Measurements from ENCODE around the gene DDX53.

Gene DDX53

DNA sequence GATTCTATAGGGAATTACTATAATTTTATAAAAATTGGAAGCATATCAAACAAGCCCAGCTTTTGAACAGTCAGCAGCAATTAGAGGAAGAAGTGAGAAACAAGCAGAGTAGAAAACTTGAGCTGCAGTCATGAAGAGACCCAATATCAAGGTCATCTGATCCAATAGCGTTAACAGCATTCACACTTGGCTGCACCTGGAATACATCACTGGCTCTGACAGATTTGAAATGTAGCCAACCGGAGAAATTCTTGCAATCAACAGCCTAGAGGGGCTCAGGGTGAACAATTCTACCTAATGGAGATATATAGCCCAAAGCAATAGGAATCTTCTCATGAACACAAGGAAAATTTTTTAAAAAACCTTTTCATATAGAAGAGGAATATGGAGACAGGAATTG, 13.6 kb downstream of the DDX53 start:
- Histone ChIP-seq H3K4me1 (ENCODE audit: control insufficient read depth, low read length) (no peaks in the 10 kb centered on the region), H4K20me1 (ENCODE audit: control insufficient read depth, insufficient read depth, low read depth, low read length) (no peaks in the 10 kb centered on the region), H3K9me3 (ENCODE audit: control insufficient read depth, insufficient read depth, low read length) (no peaks in the 10 kb centered on the region), H3K9me2 (replicated peaks; ENCODE audit: control insufficient read depth, low read length) (no peaks in the 10 kb centered on the region), H3K27ac (ENCODE audit: low read depth, low read length) (no peak overlapping the region), H3K4me2 (ENCODE audit: low read length) (no peak overlapping the region), H3F3A (ENCODE audit: control insufficient read depth, insufficient read depth) (no peaks in the 10 kb centered on the region), H3K4me3 (ENCODE audit: low read length) (no peak overlapping the region), H3K79me2 (ENCODE audit: control insufficient read depth, low read length) (no peaks in the 10 kb centered on the region), H3K27me3 (ENCODE audit: control insufficient read depth, low read length) (no peaks in the 10 kb centered on the region), H3K36me3 (ENCODE audit: control insufficient read depth, low read length) (no peaks in the 10 kb centered on the region)
- no peak for TF ChIP-seq EZH2phosphoT487 (IDR thresholded peaks at IDR 0.05; ENCODE audit: borderline replicate concordance, low read length)
- TF ChIP-seq, protein P1, sequence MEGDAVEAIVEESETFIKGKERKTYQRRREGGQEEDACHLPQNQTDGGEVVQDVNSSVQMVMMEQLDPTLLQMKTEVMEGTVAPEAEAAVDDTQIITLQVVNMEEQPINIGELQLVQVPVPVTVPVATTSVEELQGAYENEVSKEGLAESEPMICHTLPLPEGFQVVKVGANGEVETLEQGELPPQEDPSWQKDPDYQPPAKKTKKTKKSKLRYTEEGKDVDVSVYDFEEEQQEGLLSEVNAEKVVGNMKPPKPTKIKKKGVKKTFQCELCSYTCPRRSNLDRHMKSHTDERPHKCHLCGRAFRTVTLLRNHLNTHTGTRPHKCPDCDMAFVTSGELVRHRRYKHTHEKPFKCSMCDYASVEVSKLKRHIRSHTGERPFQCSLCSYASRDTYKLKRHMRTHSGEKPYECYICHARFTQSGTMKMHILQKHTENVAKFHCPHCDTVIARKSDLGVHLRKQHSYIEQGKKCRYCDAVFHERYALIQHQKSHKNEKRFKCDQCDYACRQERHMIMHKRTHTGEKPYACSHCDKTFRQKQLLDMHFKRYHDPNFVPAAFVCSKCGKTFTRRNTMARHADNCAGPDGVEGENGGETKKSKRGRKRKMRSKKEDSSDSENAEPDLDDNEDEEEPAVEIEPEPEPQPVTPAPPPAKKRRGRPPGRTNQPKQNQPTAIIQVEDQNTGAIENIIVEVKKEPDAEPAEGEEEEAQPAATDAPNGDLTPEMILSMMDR (IDR thresholded peaks at IDR 0.05; ENCODE audit: low read depth, low read length, poor library complexity, severe bottlenecking), result no peak

DNA sequence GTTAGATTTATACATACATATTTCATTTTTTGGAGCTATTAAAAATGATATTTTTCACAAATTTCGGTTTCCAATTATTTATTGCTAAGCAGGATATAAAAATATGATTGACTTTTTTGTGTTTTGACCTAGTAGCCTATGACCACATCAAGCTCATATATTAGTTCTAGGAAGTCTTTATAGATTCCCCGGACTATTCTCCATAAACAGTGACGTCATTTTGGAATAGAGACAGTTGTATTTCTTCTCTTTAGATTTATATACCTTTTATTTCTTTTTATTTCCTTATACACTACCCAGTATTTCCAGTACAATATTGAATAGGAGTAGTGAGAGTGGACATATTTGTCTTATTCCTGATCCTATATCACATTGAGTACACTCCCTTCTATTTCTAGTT, 31.8 kb downstream of the DDX53 start:
- Histone ChIP-seq H3K4me2 (ENCODE audit: low read length) (no peak overlapping the region), H3K4me3 (ENCODE audit: low read length) (no peak overlapping the region), H3K9me2 (replicated peaks; ENCODE audit: control insufficient read depth, low read length) (no peaks in the 10 kb centered on the region), H3K36me3 (ENCODE audit: control insufficient read depth, low read length) (no peaks in the 10 kb centered on the region), H3K27ac (ENCODE audit: low read depth, low read length) (no peak overlapping the region), H3K4me1 (ENCODE audit: control insufficient read depth, low read length) (no peaks in the 10 kb centered on the region), H3K9me3 (ENCODE audit: control insufficient read depth, insufficient read depth, low read length) (no peaks in the 10 kb centered on the region), H3F3A (ENCODE audit: control insufficient read depth, insufficient read depth) (no peaks in the 10 kb centered on the region), H3K27me3 (ENCODE audit: control insufficient read depth, low read length) (no peaks in the 10 kb centered on the region), H3K79me2 (ENCODE audit: control insufficient read depth, low read length) (no peaks in the 10 kb centered on the region), H4K20me1 (ENCODE audit: control insufficient read depth, insufficient read depth, low read depth, low read length) (no peaks in the 10 kb centered on the region)
- no peak for TF ChIP-seq EZH2phosphoT487 (IDR thresholded peaks at IDR 0.05; ENCODE audit: borderline replicate concordance, low read length)
- TF ChIP-seq, protein P1 (IDR thresholded peaks at IDR 0.05; ENCODE audit: low read depth, low read length, poor library complexity, severe bottlenecking), result no peak

DNA sequence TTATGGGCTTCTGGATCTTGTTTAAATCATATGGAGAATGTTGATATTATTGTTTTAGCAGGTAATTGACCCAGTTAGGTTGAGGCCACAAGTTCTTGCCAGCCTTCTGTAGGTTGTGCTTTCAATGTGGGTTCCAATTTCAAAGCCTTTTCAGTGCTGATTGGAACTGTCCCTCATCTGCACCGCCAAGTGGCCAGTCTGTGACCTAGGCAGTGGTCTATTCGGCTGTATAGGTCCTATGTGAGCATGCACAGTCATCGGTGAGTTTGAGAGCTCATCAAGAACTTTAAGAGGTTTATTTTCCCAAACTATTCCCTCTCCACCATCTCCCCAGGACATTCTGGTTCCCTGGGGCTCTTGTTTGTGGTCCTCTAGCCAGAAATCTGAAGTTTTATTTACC, 35.7 kb downstream of the DDX53 start:
- TF ChIP-seq, protein P1 (IDR thresholded peaks at IDR 0.05; ENCODE audit: low read depth, low read length, poor library complexity, severe bottlenecking), result no peak
- no peak for TF ChIP-seq EZH2phosphoT487 (IDR thresholded peaks at IDR 0.05; ENCODE audit: borderline replicate concordance, low read length)
- no peaks in the 10 kb centered on the region for H3K27me3 ChIP-seq (ENCODE audit: control insufficient read depth, low read length)

DNA sequence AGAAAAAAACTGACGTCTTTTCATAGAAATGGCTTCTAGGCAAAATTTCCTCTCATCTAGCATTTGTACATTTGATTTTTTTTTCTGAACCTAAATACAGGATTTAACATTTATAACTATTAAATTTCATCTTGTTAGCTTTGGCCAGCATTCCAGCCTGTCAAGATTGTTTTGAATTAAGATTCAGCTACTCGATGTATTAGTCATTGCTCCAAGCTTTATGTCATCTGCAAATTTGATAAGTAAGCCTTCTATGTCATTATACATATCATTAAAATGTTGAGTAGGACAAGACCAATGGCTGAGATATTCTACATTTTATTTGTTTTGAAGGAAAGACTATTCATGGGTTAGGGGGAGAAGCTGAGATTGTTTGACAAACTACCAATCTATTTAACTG, 46.7 kb downstream of the DDX53 start:
- Histone ChIP-seq H3K9me3 (ENCODE audit: control insufficient read depth, insufficient read depth, low read length) (no peaks in the 10 kb centered on the region), H3K4me1 (ENCODE audit: control insufficient read depth, low read length) (no peaks in the 10 kb centered on the region), H3K4me3 (ENCODE audit: low read length) (no peak overlapping the region), H3K27ac (ENCODE audit: low read depth, low read length) (no peak overlapping the region), H3K36me3 (ENCODE audit: control insufficient read depth, low read length) (no peaks in the 10 kb centered on the region), H3K4me2 (ENCODE audit: low read length) (no peak overlapping the region), H3F3A (ENCODE audit: control insufficient read depth, insufficient read depth) (no peaks in the 10 kb centered on the region), H3K9me2 (replicated peaks; ENCODE audit: control insufficient read depth, low read length) (no peaks in the 10 kb centered on the region), H4K20me1 (ENCODE audit: control insufficient read depth, insufficient read depth, low read depth, low read length) (no peaks in the 10 kb centered on the region), H3K27me3 (ENCODE audit: control insufficient read depth, low read length) (no peaks in the 10 kb centered on the region), H3K79me2 (ENCODE audit: control insufficient read depth, low read length) (no peaks in the 10 kb centered on the region)
- TF ChIP-seq EZH2phosphoT487 (IDR thresholded peaks at IDR 0.05; ENCODE audit: borderline replicate concordance, low read length), result no peak
- TF ChIP-seq, protein P1 (IDR thresholded peaks at IDR 0.05; ENCODE audit: low read depth, low read length, poor library complexity, severe bottlenecking), result no peak

More for the DNA sequence above, 35.7 kb downstream of the DDX53 start:
- no peak overlapping the region for H3K4me2 ChIP-seq (ENCODE audit: low read length)
- H4K20me1 ChIP-seq (ENCODE audit: control insufficient read depth, insufficient read depth, low read depth, low read length), result no peaks in the 10 kb centered on the region
- no peaks in the 10 kb centered on the region for H3K36me3 ChIP-seq (ENCODE audit: control insufficient read depth, low read length)
- no peak overlapping the region for H3K27ac ChIP-seq (ENCODE audit: low read depth, low read length)
- H3K9me3 ChIP-seq (ENCODE audit: control insufficient read depth, insufficient read depth, low read length), result no peaks in the 10 kb centered on the region
- H3K4me1 ChIP-seq (ENCODE audit: control insufficient read depth, low read length), result no peaks in the 10 kb centered on the region
- H3K9me2 ChIP-seq (replicated peaks; ENCODE audit: control insufficient read depth, low read length), result no peaks in the 10 kb centered on the region
- no peaks in the 10 kb centered on the region for H3F3A ChIP-seq (ENCODE audit: control insufficient read depth, insufficient read depth)
- H3K4me3 ChIP-seq (ENCODE audit: low read length), result no peak overlapping the region
- H3K79me2 ChIP-seq (ENCODE audit: control insufficient read depth, low read length), result no peaks in the 10 kb centered on the region
